ENCODE data around the gene NFATC4.

DNA sequence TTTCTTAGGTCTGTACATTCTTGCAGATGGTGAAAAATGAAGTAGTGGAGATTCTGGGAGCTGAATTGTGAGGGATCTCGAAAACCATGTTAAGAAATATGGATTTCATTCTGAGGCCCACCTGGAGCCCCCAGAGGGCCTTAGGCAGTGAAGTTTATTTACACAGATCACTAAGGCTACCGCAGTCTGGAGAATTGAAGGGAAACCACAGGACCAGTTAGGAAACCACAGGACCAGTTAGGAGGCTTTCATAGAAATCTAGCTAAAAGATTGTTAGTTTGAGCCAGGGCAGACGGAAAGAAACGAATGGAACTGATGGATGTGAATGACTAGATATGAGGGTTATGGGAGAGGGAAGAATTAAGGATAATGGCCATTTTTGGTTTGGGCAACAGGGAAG, 54.3 kb downstream of the NFATC4 start:
- no peak for TF ChIP-seq EZH2 (IDR thresholded peaks at IDR 0.05; ENCODE audit: insufficient read depth, poor library complexity, severe bottlenecking)
- no peak for TF ChIP-seq EZH2phosphoT487 (IDR thresholded peaks at IDR 0.05; ENCODE audit: insufficient read depth, low read depth)
